ENCODE results near the gene TRIM63. TPM values are rescaled to one million over a fixed set of nuclear protein-coding genes. Genes with fewer than 3 reads are reported as not detected.

Gene TRIM63
- total RNA-seq, 1 experiment from 2014 or later: not detected

DNA sequence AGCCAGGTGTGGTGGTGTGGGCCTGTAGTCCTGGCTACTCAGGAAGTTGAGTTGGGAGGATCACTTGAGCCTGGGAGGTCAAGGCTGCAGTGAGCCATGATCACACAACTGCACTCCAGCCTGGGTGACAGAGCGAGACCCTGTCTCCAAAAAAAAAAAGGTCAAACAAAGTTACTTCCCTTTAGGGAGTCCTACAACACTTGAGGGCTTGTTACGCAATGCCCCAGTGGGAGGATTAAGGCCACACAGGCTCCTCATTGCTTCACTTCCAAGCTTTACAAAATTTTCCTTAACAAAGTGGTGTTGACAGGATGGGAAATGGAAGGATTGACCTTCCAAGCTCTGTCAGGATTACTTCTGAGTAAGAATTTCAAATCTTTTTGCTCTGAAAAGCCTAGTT, 52.1 kb downstream of the TRIM63 start:
- peak in 1 of 2 experiments; percentile 26 for DNase-seq
- TF ChIP-seq, protein P1, sequence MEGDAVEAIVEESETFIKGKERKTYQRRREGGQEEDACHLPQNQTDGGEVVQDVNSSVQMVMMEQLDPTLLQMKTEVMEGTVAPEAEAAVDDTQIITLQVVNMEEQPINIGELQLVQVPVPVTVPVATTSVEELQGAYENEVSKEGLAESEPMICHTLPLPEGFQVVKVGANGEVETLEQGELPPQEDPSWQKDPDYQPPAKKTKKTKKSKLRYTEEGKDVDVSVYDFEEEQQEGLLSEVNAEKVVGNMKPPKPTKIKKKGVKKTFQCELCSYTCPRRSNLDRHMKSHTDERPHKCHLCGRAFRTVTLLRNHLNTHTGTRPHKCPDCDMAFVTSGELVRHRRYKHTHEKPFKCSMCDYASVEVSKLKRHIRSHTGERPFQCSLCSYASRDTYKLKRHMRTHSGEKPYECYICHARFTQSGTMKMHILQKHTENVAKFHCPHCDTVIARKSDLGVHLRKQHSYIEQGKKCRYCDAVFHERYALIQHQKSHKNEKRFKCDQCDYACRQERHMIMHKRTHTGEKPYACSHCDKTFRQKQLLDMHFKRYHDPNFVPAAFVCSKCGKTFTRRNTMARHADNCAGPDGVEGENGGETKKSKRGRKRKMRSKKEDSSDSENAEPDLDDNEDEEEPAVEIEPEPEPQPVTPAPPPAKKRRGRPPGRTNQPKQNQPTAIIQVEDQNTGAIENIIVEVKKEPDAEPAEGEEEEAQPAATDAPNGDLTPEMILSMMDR (IDR thresholded peaks at IDR 0.05; ENCODE audit: insufficient read depth in 1 of 2, low read depth in 1 of 2, low read length in 1 of 2, severe bottlenecking in 1 of 2, unreplicated experiment in 1 of 2): no peak
- ChIA-PET POLR2A (no interaction called here), CTCF (no interaction called here)
- Mint-ChIP-seq H3K27ac (ENCODE audit: unreplicated experiment) (no peak overlapping the region), H3K4me3 (ENCODE audit: unreplicated experiment) (no peak overlapping the region), H3K36me3 (ENCODE audit: insufficient read depth, unreplicated experiment) (no peaks in the 10 kb centered on the region), H3K9me3 (ENCODE audit: unreplicated experiment) (no peaks in the 10 kb centered on the region), H3K27me3 (ENCODE audit: insufficient read depth, unreplicated experiment) (no peaks in the 10 kb centered on the region), H3K4me1 (ENCODE audit: low read depth, unreplicated experiment) (no peaks in the 10 kb centered on the region)
- no TSS peak for BruUV-seq (replicated peaks)
- H3K9me3 ChIP-seq: no peaks in the 10 kb centered on the region
- no peaks in the 10 kb centered on the region for H3K36me3 ChIP-seq (ENCODE audit: control insufficient read depth, insufficient read depth, low read length)
- H3K27me3 ChIP-seq (replicated peaks; ENCODE audit: control insufficient read depth, insufficient read depth, low read length): no peaks in the 10 kb centered on the region
- H3K4me1 ChIP-seq: no peaks in the 10 kb centered on the region
- intact Hi-C loops (cut with micrococcal nuclease; ENCODE audit: unreplicated experiment): no loop called here
- H3K4me3 ChIP-seq (ENCODE audit: low read depth, low read length): no peak overlapping the region

DNA sequence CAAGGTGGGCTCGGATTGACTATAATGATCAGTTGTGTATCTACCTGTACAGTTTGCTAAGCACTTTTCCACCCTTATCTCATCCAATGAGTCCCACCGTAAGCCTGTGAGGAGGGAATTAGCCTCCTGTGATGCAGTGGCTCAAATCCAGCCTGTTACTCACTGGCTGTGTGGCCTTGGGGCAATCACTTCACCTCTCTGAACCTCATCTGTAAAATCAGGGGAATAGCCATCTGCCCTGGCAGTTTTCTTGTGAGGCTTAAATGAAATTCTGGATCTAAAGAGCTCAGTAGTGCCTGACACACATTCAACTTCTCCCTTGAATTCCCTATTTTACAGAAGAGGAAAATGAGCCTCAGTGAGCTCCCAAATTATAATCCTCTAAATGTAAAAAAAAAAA, 53.3 kb downstream of the TRIM63 start:
- no peaks in the 10 kb centered on the region for H3K27me3 ChIP-seq (replicated peaks; ENCODE audit: control insufficient read depth, insufficient read depth, low read length)
- Mint-ChIP-seq H3K9me3 (ENCODE audit: unreplicated experiment) (no peaks in the 10 kb centered on the region), H3K4me3 (ENCODE audit: unreplicated experiment) (no peak overlapping the region), H3K27me3 (ENCODE audit: insufficient read depth, unreplicated experiment) (no peaks in the 10 kb centered on the region), H3K4me1 (ENCODE audit: low read depth, unreplicated experiment) (no peaks in the 10 kb centered on the region), H3K36me3 (ENCODE audit: insufficient read depth, unreplicated experiment) (no peaks in the 10 kb centered on the region), H3K27ac (ENCODE audit: unreplicated experiment) (no peak overlapping the region)
- TF ChIP-seq, protein P1 (IDR thresholded peaks at IDR 0.05; ENCODE audit: insufficient read depth in 1 of 2, low read depth in 1 of 2, low read length in 1 of 2, severe bottlenecking in 1 of 2, unreplicated experiment in 1 of 2): no peak
- no peak for DNase-seq
- POLR2A ChIA-PET: no interaction called here
- no peaks in the 10 kb centered on the region for H3K4me1 ChIP-seq
- no peaks in the 10 kb centered on the region for H3K9me3 ChIP-seq
- no TSS peak for BruUV-seq (replicated peaks)
- no peaks in the 10 kb centered on the region for H3K36me3 ChIP-seq (ENCODE audit: control insufficient read depth, insufficient read depth, low read length)
- no peak overlapping the region for H3K4me3 ChIP-seq (ENCODE audit: low read depth, low read length)
- intact Hi-C loops (cut with micrococcal nuclease; ENCODE audit: unreplicated experiment): no loop called here
- CTCF ChIA-PET: no interaction called here

DNA sequence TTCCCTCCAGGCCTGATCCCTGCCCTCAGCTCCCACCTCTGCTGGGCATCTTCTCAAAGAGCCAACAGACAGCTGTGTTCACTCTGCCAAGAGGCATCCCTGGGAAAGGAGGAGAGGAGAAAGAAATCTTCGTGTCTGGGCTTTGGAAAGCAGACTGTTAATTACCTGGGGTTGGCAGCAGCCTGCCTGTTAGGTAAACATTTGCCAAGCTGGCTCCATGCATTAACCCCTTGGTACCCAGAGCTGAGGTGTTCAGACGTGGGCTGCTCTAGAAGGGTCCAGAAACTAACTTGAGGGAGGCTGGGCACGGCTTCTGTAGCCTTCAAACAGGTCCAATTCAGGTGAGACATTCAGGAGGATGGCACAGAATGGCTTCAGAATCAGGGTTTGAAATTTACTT, 54.6 kb downstream of the TRIM63 start:
- Mint-ChIP-seq H3K4me1 (ENCODE audit: low read depth, unreplicated experiment) (no peaks in the 10 kb centered on the region), H3K36me3 (ENCODE audit: insufficient read depth, unreplicated experiment) (no peaks in the 10 kb centered on the region), H3K27ac (ENCODE audit: unreplicated experiment) (no peak overlapping the region), H3K9me3 (ENCODE audit: unreplicated experiment) (no peaks in the 10 kb centered on the region), H3K27me3 (ENCODE audit: insufficient read depth, unreplicated experiment) (no peaks in the 10 kb centered on the region), H3K4me3 (ENCODE audit: unreplicated experiment) (no peak overlapping the region)
- no peak for DNase-seq
- no peaks in the 10 kb centered on the region for H3K9me3 ChIP-seq
- intact Hi-C loops (cut with micrococcal nuclease; ENCODE audit: unreplicated experiment): no loop called here
- TF ChIP-seq, protein P1 (IDR thresholded peaks at IDR 0.05; ENCODE audit: insufficient read depth in 1 of 2, low read depth in 1 of 2, low read length in 1 of 2, severe bottlenecking in 1 of 2, unreplicated experiment in 1 of 2): no peak
- H3K36me3 ChIP-seq (ENCODE audit: control insufficient read depth, insufficient read depth, low read length): no peaks in the 10 kb centered on the region
- no peaks in the 10 kb centered on the region for H3K27me3 ChIP-seq (replicated peaks; ENCODE audit: control insufficient read depth, insufficient read depth, low read length)
- H3K4me1 ChIP-seq: no peaks in the 10 kb centered on the region
- H3K4me3 ChIP-seq (ENCODE audit: low read depth, low read length): no peak overlapping the region
- CTCF ChIA-PET: interaction anchor here (1.2 kb wide), 1 partner anchor 137 kb away, joined by 6 read pairs; no protein-coding TSS in a partner anchor
- BruUV-seq (replicated peaks): no TSS peak
- POLR2A ChIA-PET: no interaction called here
